Measurements from ENCODE around the gene VWA7.

The VWA7 gene

DNA sequence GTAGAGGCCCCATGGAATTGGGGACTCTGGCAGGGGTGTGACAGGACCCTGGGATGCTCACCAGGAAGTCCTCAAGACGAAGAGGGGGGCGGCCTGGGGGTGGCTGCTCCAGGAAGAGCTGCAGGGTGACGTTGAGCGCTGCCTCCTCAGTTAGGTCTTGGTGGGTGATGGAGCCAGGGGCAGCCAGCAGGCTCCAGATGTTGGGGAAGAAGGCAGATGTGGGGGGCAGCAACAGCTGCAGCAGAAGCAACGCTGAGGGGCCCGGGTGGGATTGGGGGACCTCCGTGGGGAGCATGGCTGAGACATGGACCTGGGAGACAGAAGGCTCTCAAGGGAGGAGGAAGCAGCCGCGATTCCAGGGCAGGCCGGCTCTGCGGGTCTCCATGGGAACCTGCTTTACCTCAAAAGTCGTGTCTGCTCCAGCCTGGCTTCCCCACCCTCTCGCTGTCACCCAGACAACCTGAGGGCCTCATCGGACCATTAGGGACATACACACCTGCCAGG, 591 bp downstream of the VWA7 start:
- no peak for DNase-seq

DNA sequence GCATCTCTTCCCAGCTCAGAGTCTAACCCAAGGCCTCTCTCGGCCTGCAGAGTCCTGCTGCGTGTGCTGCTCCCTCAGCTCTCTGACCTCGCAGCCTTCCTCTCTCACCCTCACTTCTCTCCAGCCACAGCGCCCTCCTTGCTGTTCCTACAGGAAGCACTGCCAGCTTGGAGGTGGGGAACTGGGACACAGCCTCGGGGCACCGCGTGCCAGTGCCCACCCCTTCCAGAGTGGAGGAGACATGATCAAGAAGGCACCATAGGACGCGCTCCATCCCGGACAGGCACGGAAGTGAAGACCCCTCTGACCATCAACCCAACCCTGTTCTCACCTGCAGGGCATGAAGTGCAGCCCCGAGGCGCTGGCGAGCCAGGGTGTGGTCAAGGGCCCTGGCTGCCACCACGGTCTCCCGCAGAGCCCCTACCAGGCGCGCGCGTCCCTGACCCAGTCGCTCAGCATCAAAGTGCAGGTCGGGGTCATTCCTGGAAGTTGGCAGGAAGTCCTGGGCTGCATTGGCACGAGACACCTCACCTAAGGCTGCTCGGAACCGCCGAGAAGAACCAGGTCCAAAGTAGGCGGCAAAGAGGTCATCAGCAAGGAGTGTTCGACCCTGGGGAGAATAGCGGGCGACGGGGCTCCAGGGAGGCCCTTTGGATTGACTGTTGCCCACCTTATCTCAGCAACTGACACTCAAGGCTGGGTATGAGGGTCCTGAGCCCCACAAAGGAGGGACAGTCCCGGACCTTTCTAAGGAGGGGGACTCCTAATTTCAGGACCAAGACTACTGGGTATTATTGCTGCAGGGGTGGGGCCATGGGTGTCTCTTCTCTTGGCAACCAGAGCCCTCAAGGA, 1.3 kb downstream of the VWA7 start:
- no peak for DNase-seq

DNA sequence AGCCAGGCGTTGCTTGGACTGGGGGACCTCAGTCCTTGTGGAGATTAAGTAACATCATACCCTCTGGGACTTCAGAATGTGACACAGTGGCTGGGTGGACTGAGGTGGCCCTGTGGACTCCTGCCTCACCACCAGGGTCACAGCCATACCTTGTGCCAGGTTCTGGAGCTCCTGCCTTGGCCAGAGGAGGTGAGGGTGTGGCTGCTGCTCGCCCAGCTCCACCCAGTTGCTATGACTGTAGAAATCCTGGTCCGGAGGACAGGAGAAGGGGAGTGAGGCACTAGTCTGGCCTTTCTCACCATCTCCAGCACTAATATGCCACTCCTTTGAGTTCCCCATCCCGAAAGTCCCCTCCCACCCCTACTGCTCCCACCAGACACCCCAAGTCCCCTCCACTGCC, 1.9 kb downstream of the VWA7 start:
- DNase-seq: no peak

DNA sequence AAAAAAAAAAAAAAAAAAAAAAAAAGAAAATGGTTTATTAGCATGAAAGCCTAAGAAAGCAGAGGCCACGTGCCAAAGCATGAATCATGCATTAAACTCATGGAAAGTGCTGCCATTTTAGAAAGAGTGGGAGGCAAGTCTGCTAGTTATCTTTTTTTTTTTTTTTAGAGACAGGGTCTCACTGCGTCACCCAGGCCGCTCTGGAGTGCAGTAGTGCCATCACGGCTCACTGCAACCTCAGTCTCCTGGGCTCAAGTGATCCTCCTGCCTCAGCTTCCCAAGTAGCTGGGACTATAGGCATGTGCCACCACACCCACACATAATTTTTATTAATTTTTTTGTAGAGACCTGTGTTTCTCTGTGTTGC, 5.2 kb downstream of the VWA7 start:
- peak in 2 of 3 donors; percentile 48 to 52 for DNase-seq

DNA sequence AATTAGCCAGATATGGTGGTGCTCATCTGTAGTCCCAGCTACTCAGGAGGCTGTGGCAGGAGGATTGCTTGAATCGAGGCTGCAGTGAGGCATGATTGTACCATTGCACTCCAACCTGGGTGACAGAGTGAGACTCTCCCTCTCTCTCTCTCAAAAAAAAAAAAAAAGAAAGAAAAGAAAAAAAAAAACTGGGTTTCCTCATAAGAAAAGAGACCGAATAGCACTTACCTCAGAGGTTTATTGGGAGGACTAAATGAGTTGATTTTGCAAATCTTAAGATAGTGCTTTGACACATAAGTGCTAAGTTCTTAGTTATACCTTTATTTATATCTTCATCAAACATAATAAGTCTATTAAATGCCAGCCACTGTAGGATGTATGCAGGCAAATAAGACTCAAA, 6.3 kb downstream of the VWA7 start:
- no peak for DNase-seq

DNA sequence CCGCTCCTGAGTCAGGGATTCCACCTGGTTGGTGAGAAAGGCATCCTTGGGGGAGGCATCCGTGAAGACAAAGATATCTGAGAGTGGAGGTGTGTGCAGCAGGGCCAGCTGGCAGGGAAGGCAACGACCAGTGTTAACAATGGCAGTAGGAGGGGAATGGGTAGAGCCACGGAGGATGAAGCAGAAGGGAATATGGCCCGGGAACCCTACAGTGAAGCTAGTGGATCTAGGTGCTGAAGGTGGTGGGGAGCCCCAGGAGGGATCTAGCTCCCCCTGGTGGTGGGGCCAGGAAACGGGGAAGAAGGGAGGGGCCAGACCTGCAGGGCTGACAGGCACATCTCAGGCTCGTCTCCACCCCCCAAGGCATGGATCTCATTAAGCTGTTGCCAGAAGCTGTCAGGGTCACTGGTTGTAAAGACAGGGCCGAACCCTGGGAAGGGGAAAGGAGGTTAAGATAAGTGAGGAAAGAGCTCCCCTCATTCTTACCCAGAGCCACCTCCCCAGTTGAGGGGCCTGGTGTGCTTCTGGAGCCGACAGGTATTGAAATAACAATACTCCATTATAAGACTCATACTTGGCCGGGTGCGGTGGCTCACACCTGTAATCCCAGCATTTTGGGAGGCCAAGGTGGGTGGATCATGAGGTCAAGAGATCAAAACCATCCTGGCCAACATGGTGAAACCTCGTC, 7.3 kb downstream of the VWA7 start:
- peak; percentile 76 to 90 (median 83) for DNase-seq

DNA sequence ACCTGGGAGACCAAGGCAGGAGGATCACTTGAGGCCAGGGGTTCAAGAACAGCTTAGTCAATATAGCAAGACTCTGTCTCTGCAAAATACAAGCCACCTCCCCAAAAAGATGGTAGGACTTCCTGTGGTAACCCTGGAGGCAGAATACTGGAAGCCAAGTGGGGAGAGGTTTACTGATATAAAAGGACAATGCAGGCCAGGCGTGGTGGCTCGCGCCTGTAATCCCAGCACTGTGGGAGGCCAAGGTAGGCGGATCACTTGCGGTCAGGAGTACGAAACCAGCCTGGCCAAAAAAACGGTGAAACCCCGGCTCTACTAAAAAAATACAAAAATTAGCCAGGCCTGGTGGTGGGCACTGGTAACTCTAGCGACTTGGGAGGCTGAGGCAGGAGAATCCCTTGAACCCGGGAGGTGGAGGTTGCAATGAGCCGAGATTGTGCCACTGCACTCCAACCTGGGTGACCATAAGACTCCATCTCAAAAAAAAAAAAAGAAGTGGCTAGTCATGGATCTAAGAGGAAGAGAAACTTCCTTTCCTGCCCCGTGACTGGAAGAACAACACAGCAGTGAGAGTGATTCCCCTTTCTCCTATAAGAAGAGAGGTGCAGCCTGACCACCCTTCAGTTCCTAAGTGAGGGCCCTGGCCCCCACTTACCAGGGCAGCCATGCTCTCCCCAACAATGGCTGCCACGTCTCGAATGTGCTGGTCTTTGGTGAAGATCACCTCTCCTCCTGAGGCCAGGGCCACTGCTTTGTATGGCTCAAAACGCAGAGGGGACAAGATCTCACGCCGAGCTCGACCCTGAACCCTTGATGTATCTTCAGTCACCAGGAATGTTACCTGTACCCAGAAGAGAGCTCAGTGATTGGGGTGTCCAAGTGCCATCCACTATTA, 8.5 kb downstream of the VWA7 start:
- DNase-seq: peak; percentile 81 to 90 (median 86)

DNA sequence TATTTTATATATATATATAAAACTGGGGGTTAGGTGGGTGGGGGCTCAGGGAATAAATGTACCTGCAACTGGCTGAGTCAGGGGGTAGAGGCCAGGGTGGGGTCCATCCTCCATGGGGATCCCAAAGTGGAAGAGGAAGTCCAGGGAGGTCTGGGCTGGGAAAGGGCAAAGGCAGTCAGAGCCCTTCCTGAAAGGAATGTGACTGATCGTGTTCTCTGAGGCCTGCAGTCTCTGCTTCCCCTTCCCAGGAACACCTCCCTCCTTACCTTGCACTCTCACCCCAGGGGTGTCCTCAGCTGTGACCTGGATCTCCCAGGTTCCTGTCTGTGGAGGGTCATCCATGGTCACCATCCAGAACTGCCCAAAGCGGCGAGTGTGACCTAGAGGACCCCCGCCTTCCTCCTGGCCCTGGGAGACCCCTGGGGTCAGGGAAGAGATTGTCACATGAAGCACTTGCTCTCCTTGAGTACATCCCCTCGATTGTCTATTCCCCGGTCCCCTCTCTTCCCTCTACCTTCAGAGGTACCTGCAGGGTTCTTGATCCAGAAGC, 10.0 kb downstream of the VWA7 start:
- DNase-seq: peak in 2 of 3 donors; percentile 22 to 27

DNA sequence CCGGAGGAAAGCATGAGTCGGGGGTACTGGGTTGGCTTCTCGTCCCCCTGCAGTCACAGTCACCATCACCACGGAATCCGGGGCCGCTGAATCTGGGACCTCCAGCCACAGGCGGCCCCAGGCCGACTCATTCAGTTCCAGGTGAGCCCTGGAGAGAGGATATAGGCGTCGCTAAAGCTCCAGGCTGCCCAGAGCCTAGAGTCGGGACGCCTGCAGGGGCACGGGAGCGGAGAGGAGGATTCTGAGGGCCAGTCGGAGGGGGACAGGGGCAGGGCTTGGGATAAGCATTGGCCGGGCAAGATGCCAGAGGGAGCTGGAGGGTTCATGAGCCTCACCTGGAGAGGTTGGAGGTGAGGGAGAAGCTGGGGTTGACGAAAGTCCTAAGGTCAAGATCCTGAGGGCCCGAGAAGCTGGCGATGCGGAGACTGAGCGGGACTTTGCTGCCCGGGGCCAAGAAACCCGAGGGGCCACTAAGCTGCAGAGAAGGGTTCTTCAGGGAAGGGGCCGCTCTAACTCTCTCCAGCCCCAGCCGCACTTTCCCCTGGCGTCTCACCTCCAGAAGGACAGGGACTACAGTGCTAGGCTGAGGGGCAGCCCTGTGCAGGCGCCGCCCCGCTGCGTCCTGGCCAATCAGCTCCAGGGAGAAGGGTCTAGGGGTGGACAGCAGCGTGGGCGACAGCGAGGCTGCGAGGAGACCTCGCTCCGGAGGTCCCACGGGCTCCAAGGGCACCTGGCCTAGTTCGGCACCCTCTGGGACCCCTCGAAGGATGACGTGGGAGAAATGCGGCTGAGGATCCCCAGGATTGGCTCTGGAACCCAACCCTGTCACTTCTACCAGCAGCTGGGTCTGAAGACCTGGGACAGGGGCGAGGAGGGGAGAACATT, 11.0 kb downstream of the VWA7 start:
- DNase-seq: no peak

DNA sequence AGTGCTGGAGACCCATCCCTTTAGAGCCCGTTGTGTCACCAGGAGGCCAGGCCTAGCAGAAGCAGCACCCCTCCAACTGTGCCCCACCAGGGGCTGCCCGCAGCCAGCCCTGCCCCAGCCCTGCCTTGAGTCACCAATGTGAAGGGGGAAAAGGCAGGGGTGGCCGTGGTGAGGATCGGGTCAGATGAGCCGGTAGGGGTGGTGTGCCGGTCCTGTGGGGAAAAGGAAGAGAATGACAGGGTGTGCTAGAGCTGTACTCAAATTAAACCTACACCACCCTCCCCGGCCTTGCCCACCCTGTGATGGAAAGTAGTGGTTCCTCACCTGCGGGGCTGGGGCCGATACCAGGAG, 11.6 kb downstream of the VWA7 start:
- no peak for DNase-seq

DNA sequence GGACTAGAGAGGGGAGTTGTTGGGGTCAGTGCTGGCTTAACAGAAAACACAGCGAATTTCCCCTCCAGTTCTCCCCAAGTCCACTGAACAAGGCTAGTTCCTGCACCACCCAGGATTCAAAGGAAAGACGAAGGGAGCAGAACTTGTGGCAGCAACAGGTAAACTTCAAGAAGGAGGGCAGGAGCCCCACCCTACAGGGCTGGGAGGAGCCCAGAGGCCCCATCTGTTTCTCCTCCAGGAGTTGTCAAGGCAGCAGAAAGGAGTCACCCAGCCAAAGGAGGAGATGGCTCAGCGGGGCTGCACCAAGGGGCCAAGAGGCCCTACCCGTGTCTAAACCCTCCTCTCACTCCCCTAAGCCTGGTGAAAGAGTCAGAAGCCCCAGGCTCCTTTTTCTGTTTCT, 12.9 kb downstream of the VWA7 start:
- no peak for DNase-seq

DNA sequence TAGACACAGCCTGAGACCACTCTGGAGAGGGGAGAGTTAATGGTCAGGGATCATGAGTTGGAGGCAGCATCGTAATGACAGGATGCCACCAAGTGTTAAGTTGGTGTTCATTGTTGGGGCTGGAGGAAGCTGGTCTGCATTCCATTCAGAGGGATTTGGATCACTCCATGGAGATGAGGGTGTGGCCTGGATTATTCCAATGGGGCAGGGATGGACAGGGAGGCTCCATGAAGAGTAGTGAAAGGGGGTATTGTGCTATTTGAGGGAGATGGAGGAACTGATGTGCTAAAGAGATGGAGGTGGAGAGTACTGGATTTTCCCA, 13.5 kb downstream of the VWA7 start:
- DNase-seq: no peak

DNA sequence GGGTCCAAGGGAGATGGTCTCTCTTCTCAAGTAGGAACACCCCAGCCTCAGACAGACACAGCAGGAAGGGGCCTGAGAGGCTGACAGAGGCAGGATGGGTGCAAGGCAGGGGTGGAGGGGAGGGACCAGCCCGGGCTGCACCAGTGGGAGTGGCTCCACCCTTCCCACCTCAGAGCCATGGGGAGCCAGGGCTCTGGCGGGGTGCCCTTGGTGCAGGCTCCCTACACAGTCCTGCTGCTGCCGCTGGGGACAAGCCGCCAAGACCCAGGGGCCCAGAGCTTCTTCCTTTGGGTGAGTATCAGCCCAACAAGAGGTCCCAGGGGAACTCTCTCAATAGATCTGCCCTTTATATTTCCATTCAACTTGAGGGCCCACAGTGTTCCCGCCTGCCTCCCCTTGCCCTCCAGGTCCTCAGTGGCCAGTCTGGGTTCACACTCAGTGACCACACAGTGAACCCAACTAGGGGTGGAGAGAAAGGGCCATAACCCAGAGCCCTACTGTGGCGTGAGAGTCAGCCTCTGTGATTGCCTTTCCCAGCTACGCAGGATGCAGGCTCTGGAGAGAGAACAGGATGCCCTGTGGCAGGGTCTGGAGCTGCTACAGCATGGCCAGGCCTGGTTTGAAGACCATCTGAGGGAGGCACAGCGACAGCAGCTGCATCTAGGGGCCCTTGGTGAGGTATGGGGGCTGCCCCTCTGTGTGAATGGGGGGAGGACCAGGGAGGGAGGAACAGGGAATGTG, 14.1 kb downstream of the VWA7 start:
- no peak for DNase-seq

DNA sequence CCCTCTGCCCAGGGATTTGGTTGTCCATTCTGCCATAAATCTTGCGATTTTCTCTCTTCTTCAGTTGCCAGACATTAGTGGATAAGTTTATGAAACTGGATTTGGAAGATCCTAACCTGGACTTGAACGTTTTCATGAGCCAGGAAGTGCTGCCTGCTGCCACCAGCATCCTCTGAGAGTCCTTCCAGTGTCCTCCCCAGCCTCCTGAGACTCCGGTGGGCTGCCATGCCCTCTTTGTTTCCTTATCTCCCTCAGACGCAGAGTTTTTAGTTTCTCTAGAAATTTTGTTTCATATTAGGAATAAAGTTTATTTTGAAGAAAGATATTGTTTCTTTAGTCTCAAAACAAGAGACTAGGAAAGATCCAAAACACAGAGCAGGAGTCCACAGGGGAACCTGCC, 14.8 kb downstream of the VWA7 start, which contains the start of gene SAPCD1:
SAPCD1 (plus strand) TSS at position 301 of the 400 bp plus-strand sequence. CDS start 399 bp downstream, outside the sequence.
- no peak for DNase-seq

DNA sequence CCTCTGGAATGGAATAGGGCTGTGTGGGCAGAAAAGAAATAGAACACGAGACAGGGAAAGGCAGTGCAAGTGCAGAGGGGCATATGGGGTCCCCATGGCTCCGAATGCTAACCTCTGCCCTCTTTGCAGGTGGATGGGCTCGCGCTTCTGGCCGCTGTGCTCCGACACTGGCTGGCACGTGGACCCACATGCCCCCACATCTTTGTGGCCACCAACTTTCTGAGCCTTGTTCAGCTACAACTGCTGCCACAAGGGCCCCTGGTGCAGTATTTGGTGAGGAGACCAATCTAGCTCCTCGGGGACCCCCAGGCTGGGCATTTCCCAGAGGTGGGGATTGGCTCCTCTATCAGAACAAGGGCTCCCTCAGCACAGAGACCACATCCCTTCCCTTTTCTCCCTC, 15.8 kb downstream of the VWA7 start:
- DNase-seq: no peak

DNA sequence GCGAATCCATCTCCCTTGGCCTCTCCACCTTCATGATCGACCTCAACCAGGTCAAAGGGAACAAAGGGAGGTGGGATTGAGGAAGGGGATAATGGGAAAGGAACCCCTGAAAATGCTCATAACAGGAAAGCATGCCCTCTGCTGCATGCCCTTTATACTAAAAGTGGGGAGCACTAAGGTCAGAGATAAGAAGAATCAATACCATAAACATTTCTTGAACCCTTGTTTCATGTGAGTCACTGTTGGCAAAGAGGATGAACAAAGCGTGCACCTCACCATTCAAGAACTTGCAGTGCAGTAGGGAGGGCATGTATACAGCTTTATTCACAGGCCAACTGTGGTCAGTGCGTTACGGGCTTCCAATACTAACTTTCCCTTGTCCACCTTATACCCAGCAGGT, 16.3 kb downstream of the VWA7 start:
- no peak for DNase-seq

DNA sequence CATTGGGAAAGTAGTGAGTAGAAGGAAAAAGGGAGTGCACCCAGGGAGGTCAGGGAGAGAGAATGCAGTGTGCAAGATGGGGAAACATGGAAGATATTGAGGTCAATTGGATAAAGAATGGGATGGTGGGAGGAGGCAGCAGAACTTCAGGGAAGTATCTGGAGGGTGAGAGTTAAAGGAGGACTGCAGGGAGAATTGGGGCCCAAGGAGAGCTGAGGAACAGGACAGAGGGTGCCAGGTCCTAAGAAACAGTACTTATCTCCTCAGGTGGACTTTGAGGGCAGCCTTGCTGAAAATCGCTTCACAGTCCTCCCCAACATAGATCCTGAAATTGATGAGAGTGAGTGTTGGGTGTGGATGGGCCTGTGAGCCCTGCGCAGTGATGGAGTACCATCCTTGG, 18.8 kb downstream of the VWA7 start:
- no peak for DNase-seq

DNA sequence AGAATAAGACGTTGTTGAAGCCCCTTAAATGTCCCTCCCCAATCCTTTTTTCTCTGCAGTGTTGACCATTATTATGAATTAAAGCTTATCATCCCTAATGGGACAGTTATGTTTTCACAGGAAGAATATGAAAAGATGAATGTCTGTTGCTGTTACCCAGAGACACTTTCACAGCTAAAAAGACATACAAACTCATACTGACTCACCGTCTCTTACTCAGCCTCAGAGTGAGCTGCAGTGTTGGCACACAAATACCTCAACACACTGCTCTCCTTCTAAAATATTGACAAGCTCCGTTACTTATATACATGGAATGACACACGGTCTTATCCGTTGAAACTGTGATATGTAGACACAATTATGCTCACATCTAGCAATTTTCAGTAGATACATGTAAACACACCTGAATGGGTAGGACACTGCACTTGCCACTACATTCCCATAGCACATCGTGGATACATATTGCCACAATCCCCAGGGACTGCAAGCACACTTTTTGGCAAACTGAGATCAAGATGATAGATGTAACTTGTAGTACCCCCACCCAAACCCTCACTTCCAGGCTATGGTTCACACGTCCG, 24.3 kb downstream of the VWA7 start:
- DNase-seq: peak in 1 of 3 donors; percentile 11

DNA sequence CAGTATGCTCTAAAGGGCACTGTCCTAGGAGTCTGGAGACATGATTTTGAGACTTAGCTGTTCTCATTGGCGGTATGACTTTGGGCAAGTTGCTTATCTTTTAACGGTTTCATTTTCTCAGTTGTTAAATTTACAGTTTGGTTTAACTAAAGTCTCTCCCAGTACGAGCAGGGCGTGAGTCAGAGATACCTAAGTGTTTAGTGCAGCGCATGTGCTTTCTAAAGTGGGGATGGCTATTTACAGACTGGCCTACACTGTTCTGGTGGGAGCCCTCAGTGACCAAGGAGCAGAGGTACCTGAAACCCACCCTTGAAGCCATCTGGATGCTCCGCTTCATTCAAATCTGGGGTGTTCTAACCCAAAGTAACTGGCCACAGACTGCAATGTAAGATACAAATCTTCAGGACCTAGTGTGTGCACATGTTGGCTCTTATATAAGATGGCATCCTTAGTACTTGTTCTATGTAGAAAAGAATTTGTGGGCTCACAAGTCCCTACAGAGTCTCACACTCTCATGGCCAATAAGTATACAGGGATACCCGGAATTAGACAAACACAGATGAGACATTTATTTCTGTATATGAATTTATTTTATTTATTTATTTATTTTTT, 26.6 kb downstream of the VWA7 start:
- DNase-seq: no peak

DNA sequence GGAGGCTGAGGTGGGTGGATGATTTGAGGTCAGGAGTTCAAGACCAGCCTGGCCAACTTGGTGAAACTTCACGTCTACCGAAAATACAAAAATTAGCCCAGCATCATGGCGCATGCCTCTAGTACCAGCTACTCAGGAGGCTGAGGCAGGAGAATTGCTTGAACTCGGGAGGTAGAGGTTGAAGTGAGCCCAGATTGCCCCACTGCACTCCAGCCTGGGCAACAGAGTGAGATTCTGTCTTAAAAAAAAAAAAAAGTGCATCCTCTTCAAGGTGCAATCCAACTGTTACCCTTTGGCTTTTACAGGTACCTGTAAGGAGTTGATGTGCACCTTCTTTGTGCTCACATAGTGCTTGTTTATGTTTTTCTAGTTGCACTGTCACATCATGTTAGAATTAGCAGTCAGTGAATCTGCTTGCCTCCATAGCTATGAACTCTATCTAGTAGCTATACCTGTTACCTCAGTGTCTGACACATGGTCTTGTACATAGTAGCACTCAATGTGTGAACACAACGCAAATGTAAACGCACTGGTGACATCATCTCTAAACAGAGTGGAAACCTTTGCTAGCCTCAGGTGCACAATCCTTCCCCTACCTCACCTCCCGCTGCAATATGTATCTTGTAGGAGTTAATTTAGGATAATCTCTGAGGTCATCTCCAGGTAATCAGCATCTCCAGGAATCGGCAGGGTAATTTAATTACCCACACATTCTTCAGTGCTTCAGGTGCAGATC, 27.7 kb downstream of the VWA7 start:
- DNase-seq: no peak

Measured in suppressor macrophage treated with lipopolysaccharide for 1 hour (primary cell).